GM18870 (cell line): ENCODE data around the gene ATXN1L.
A peak's percentile ranks its signal among the peaks of the same experiment; 100 is the strongest.
"Not testable (repeated sequence)": the region's sequence is repeated elsewhere in the genome, so short reads cannot be mapped to it uniquely, and the experiment has no call there.

Experiments used
- ATAC-seq: cut with Tn5 transposase; IDR thresholded peaks from one replicate; pipeline ENCODE4 v1.9.1; 2021; ENCODE audit warnings: moderate library complexity; ENCODE audit not compliant: unreplicated experiment

The ATXN1L gene

GRCh38 chr16:71851746-71852145 lies 6.0 kb downstream of the ATXN1L start:
- no peak for ATAC-seq

DNA sequence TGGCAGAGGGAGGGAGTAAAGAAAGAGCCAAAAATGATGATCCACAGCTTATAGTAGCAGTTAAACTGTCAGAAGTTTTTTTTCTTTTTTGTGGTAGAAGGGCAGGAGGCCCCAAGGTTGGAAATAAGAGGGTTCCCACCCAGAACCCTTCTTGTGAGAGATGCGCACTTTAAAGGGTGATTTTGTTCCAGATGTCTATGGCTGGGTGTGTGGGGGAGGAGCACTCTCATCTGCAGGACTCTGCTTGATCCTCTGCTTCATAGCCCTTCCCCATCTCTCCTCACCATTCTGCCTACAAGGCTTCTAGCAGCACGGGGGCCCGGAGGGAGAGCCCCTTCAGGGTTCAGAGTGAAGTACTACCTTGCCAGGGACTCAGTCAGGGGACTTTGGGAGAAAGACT lies 6.4 kb downstream of the ATXN1L start:
- ATAC-seq = no peak

- ATAC-seq = no peak
These were observed 6.8 kb downstream of the ATXN1L start for GRCh38 chr16:71852561-71852960.

DNA sequence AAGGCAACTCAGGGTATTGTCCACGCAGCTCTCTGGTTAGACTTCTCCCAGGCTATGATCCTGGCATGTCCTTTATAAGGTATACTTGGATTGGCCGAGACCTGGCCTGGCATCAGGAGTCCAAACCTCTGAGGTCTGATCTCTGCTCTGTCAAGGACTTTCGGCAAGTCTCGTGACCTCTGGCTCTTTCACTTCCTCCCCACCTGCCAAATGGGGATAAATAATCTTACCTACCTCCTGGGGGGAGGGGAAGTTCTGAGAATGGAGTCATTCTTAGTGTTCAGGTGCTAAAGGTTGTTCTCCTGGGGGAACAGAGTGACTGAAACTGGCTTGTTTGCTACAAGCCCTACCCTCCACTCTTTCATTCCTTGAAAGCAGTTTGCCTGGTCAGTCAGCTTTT lies 7.6 kb downstream of the ATXN1L start:
- ATAC-seq = no peak

- no peak for ATAC-seq
These were observed 8.7 kb downstream of the ATXN1L start for GRCh38 chr16:71854369-71854948.

GRCh38 chr16:71855937-71856662 lies 10.3 kb downstream of the ATXN1L start:
- no peak for ATAC-seq

DNA sequence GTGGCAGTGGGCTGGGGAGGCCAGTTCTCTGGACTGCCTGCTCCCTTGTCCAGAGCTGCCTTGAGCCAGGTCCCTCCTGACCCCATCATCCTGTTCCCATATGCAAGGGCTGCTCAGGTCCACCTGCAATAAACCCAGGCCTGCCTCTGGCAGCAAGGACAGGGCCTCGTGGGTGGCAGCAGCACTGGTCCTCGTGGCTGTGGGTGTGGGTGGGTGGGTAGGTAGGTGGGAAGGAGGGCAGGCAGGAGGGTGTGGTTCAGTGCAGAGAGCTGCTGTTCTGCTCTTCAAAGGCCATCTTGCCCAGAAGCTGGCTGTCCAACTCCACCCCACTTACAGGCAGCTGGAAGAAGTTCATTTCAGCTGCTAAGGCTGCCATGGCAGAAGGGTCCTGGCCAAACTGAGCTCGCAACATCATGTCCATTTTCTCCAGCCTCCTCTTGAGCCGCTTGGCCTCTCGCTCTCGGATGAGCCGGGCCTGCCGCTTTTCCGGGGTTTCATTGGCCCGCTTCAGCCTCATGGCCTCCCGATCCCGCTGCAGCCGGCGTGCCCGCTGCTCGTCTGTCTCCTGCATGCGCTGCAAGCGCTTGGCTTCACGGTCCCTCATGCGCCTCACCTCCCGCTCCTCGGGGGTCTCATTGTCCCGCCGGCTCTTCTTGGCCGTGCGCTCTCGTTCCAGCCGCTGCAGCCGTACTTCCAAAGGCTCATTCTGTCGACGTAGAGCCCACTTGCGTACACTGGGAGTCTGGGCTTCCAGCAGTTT lies 14.2 kb downstream of the ATXN1L start:
- ATAC-seq = no peak

DNA sequence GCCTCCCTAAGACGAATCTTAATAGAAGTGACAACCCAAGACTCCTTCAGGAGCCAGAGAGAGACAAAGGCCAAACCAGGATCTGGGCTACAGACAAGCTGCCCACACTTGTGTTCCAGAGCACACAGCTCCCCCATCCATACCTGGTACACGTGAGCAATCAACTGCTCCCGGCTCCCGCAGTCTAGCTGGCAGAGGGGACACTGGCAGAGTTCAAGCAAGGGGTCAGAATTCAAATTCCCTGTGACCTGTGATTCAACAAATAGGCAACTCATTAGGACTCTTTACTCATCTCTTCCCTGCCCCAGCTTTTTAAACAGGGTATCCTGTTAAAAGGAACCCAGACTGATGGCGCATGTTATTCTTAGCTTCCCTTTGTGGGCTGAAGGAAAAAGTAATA lies 18.2 kb downstream of the ATXN1L start:
- no peak for ATAC-seq

DNA sequence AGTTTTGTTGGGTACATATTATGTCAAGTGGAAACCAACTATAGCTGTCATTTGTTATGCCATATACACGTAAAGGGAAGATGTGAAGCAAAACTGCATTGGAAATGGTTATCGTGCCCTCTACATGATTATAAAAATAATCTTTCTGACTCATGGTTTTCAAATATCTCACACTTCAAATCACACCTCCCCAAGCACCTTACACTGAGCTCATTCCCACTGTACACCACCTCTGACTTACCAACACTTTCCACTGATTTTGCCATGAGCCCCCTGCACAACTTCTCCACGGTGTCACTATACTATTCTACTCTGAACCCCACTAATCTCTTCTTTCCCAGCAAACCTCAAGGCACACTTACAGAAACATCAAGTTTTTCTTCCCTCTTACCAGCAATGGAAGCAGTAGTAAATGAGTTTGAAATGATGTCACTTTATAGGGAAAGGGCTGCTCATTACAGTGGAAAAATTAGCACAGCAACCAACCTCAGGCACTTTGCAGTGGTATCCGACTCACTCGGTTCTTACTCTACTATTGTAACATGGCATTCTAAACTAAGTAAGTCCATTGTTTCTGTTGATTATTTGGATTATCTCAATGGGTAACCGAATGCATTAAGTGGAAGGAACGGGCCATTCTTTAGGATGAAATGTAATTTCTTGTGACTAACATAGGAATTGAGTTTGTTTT lies 19.5 kb downstream of the ATXN1L start:
- no peak for ATAC-seq

- not testable (repeated sequence) for ATAC-seq
These were observed 21.4 kb downstream of the ATXN1L start for GRCh38 chr16:71867175-71867574.

GRCh38 chr16:71867939-71868338 lies 22.2 kb downstream of the ATXN1L start:
- no peak for ATAC-seq

- ATAC-seq = no peak
These were observed 23.3 kb downstream of the ATXN1L start for GRCh38 chr16:71869089-71869488.

DNA sequence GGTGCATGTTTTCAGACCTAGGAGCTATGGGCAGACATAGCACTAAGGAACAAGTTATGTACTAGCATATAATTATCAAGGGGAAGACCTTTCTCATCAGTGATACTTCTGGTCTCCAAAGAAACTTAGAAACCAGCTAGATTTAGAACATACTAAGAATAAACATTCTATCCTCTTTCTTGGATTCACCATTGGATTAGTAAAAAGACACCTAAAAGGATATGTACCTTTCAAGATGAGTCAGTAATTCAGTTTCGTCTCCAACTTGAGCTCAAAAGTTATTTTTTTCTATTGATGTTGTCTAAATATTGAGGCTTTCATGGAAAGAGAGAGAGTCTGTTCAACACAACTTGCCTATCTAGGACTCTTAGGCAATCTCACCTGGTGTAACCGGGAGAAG lies 25.0 kb downstream of the ATXN1L start:
- ATAC-seq = no peak

- ATAC-seq = no peak
These were observed 27.4 kb downstream of the ATXN1L start for GRCh38 chr16:71873199-71873598.

DNA sequence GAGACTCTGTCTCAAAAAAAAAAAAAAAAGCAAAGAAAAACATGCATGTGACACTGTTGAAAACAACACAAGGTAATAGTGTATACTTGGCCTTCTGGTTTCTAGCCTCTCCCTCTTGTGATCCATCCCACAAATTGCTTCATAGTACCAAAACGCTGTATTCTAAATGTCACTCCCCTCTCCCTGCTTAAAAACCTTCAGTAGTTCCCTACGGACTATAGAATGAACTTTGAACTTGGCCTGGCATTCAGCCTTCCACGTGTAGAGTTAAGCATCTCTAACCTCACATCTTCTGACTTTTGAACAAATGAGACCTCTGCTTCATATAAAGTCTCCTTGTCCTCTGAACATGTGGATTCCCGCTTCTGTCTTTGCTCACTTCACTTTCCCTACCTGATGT lies 33.1 kb downstream of the ATXN1L start:
- no peak for ATAC-seq

GRCh38 chr16:71880176-71880575 lies 34.4 kb downstream of the ATXN1L start:
- no peak for ATAC-seq

- ATAC-seq = peak; percentile 64
These were observed 36.9 kb downstream of the ATXN1L start for GRCh38 chr16:71882505-71883167.

GRCh38 chr16:71883168-71883848 lies 37.5 kb downstream of the ATXN1L start:
- ATAC-seq = peak; percentile 27

- ATAC-seq = peak; percentile 28
These were observed 38.3 kb downstream of the ATXN1L start, which contains the start of gene ZNF821 for GRCh38 chr16:71883849-71884638. ZNF821 (minus strand) TSS chr16:71884182; CDS start chr16:71879946, 4,236 bp downstream.
